HEK293T (cell line): ENCODE data around the gene EPC1.

ENCODE experiments used
- ARNT ChIP-seq: fragments of 450-650 bp; IDR thresholded peaks from 2 replicates; pipeline ENCODE4 v1.6.1; 2017; ENCODE audit warnings: mild to moderate bottlenecking
- BHLHE40 ChIP-seq: fragments of 450-650 bp; IDR thresholded peaks from 2 replicates; pipeline ENCODE4 v1.6.1; 2016; ENCODE audit warnings: mild to moderate bottlenecking, moderate library complexity, borderline replicate concordance
- FOXM1 ChIP-seq: fragments of 450-650 bp; IDR thresholded peaks from 2 replicates; pipeline ENCODE4 v1.6.1; 2017; ENCODE audit warnings: mild to moderate bottlenecking, borderline replicate concordance
- PKNOX1 ChIP-seq: fragments of 450-650 bp; IDR thresholded peaks from 2 replicates; pipeline ENCODE4 v1.6.1; 2016
- SP1 ChIP-seq: fragments of 450-650 bp; IDR thresholded peaks from 2 replicates; pipeline ENCODE4 v1.6.1; 2017
- TARDBP ChIP-seq: fragments of 450-650 bp; IDR thresholded peaks from 2 replicates; pipeline ENCODE4 v1.6.1; 2016
- ZNF384 ChIP-seq: fragments of 450-650 bp; IDR thresholded peaks from 2 replicates; pipeline ENCODE4 v1.6.1; 2016

GRCh38 chr10:32341596-32341995 lies 5.4 kb downstream of the EPC1 start:
- no peak for TF ChIP-seq PKNOX1
- TF ChIP-seq FOXM1, result no peak
- TF ChIP-seq ARNT, result no peak
- no peak for TF ChIP-seq ZNF384
- TF ChIP-seq TARDBP, result no peak
- no peak for TF ChIP-seq SP1
- no peak for TF ChIP-seq BHLHE40
